ENCODE data around the gene RFC4.
"Not testable (repeated sequence)": the region's sequence is repeated elsewhere in the genome, so short reads cannot be mapped to it uniquely, and the experiment has no call there.

The RFC4 gene

GRCh38 chr3:186806089-186807055 is at the start of gene RFC4:
RFC4 (minus strand) TSS chr3:186806482; CDS start chr3:186804713, 1,769 bp downstream.
- in situ Hi-C loops (cut with MboI; ENCODE audit: low sequenced_read_pairs), result loop anchor here (25.0 kb wide), 2 partner anchors 194 to 819 kb away; partner anchors contain the start of gene AHSG

- in situ Hi-C loops (cut with MboI; ENCODE audit: low sequenced_read_pairs), result no loop called here
Measured at GRCh38 chr3:186854954-186855353, 48.7 kb upstream of the RFC4 start.

- in situ Hi-C loops (cut with MboI; ENCODE audit: low sequenced_read_pairs), result no loop called here
Measured at GRCh38 chr3:186854146-186854545, 47.9 kb upstream of the RFC4 start.

- in situ Hi-C loops (cut with MboI; ENCODE audit: low sequenced_read_pairs), result no loop called here
Measured at GRCh38 chr3:186852994-186853393, 46.7 kb upstream of the RFC4 start.

GRCh38 chr3:186851835-186852234 is 45.6 kb upstream of the RFC4 start:
- in situ Hi-C loops (cut with MboI; ENCODE audit: low sequenced_read_pairs), result not testable (repeated sequence)

GRCh38 chr3:186849374-186849975 is 43.2 kb upstream of the RFC4 start:
- in situ Hi-C loops (cut with MboI; ENCODE audit: low sequenced_read_pairs), result loop anchor here (10.0 kb wide), 1 partner anchor 305 kb away; no protein-coding TSS in a partner anchor

- in situ Hi-C loops (cut with MboI; ENCODE audit: low sequenced_read_pairs), result loop anchor here (10.0 kb wide), 1 partner anchor 307 kb away; no protein-coding TSS in a partner anchor
Measured at GRCh38 chr3:186847437-186847836, 41.2 kb upstream of the RFC4 start.

- in situ Hi-C loops (cut with MboI; ENCODE audit: low sequenced_read_pairs), result loop anchor here (10.0 kb wide), 1 partner anchor 309 kb away; no protein-coding TSS in a partner anchor
Measured at GRCh38 chr3:186845756-186846155, 39.5 kb upstream of the RFC4 start.

GRCh38 chr3:186844908-186845307 is 38.6 kb upstream of the RFC4 start:
- in situ Hi-C loops (cut with MboI; ENCODE audit: low sequenced_read_pairs), result loop anchor here (10.0 kb wide), 1 partner anchor 310 kb away; no protein-coding TSS in a partner anchor

GRCh38 chr3:186843039-186843432 is 36.8 kb upstream of the RFC4 start:
- in situ Hi-C loops (cut with MboI; ENCODE audit: low sequenced_read_pairs), result loop anchor here (10.0 kb wide), 1 partner anchor 312 kb away; no protein-coding TSS in a partner anchor

- in situ Hi-C loops (cut with MboI; ENCODE audit: low sequenced_read_pairs), result loop anchor here (10.0 kb wide), 1 partner anchor 312 kb away; no protein-coding TSS in a partner anchor
Measured at GRCh38 chr3:186842426-186843038, 36.2 kb upstream of the RFC4 start, which contains the start of gene ADIPOQ. ADIPOQ (plus strand) TSS chr3:186842710; CDS start chr3:186853059, 10,349 bp downstream.

- in situ Hi-C loops (cut with MboI; ENCODE audit: low sequenced_read_pairs), result loop anchor here (10.0 kb wide), 1 partner anchor 313 kb away; no protein-coding TSS in a partner anchor
Measured at GRCh38 chr3:186841620-186842019, 35.3 kb upstream of the RFC4 start.

GRCh38 chr3:186839874-186840641 is 33.8 kb upstream of the RFC4 start:
- in situ Hi-C loops (cut with MboI; ENCODE audit: low sequenced_read_pairs), result loop anchor here (10.0 kb wide), 1 partner anchor 315 kb away; no protein-coding TSS in a partner anchor

GRCh38 chr3:186832276-186832675 is 26.0 kb upstream of the RFC4 start:
- in situ Hi-C loops (cut with MboI; ENCODE audit: low sequenced_read_pairs), result no loop called here

- in situ Hi-C loops (cut with MboI; ENCODE audit: low sequenced_read_pairs), result no loop called here
Measured at GRCh38 chr3:186831798-186832197, 25.5 kb upstream of the RFC4 start.

- in situ Hi-C loops (cut with MboI; ENCODE audit: low sequenced_read_pairs), result no loop called here
Measured at GRCh38 chr3:186828340-186828739, 22.1 kb upstream of the RFC4 start.

GRCh38 chr3:186826976-186827857 is 20.9 kb upstream of the RFC4 start:
- in situ Hi-C loops (cut with MboI; ENCODE audit: low sequenced_read_pairs), result no loop called here

GRCh38 chr3:186826410-186826975 is 20.2 kb upstream of the RFC4 start:
- in situ Hi-C loops (cut with MboI; ENCODE audit: low sequenced_read_pairs), result no loop called here
